Duodenal mucosa (tissue), 2 donors: ENCODE results near the gene PCDH1.
"Not testable (repeated sequence)": the region's sequence is repeated elsewhere in the genome, so short reads cannot be mapped to it uniquely, and the experiment has no call there.

Source experiments
- H3K27ac ChIP-seq: one replicate; pipeline ENCODE4 v1.7.0; 2013; ENCODE audit warnings: low read depth, low read length
- H3K27me3 ChIP-seq, 2 donors: one replicate each; pipeline ENCODE4 v1.7.0; 2013; ENCODE audit warnings: low read length in 2 of 2, control low read depth in 1 of 2; ENCODE audit not compliant: insufficient read depth in 2 of 2, control insufficient read depth in 1 of 2
- H3K36me3 ChIP-seq, 2 donors: one replicate each; pipeline ENCODE4 v1.7.0; 2013; ENCODE audit warnings: low read length in 2 of 2, control low read depth in 1 of 2; ENCODE audit not compliant: insufficient read depth in 2 of 2, control insufficient read depth in 1 of 2
- H3K4me1 ChIP-seq, 2 donors: one replicate each; pipeline ENCODE4 v1.7.0; 2013; ENCODE audit warnings: low read length in 2 of 2, control low read depth in 1 of 2; ENCODE audit not compliant: insufficient read depth in 2 of 2, control insufficient read depth in 1 of 2
- H3K4me3 ChIP-seq, 2 donors: one replicate each; pipeline ENCODE4 v1.7.0; 2013; ENCODE audit warnings: low read length in 2 of 2, low read depth in 1 of 2
- H3K9ac ChIP-seq, 2 donors: one replicate each; pipeline ENCODE4 v1.7.0; 2013; ENCODE audit warnings: low read length in 2 of 2, low read depth in 1 of 2
- H3K9me3 ChIP-seq, 2 donors: one replicate each; pipeline ENCODE4 v1.7.0; 2013; ENCODE audit warnings: low read length in 2 of 2, control low read depth in 1 of 2; ENCODE audit not compliant: control insufficient read depth in 1 of 2

Gene PCDH1

GRCh38 chr5:141902015-141902814 lies 24.0 kb upstream of the PCDH1 start:
- no peak overlapping the region for H3K4me3 ChIP-seq
- no peaks in the 10 kb centered on the region for H3K36me3 ChIP-seq
- H3K4me1 ChIP-seq = no peaks in the 10 kb centered on the region
- no peaks in the 10 kb centered on the region for H3K9me3 ChIP-seq
- H3K27me3 ChIP-seq = peaks cover 0 to 8% of the 10 kb centered on the region in 2 donors
- no peak overlapping the region for H3K27ac ChIP-seq
- H3K9ac ChIP-seq = no peak overlapping the region

GRCh38 chr5:141898448-141899049 lies 20.3 kb upstream of the PCDH1 start:
- no peak overlapping the region for H3K4me3 ChIP-seq
- no peak overlapping the region for H3K27ac ChIP-seq
- no peaks in the 10 kb centered on the region for H3K9me3 ChIP-seq
- peaks cover 0 to 8% of the 10 kb centered on the region in 2 donors for H3K27me3 ChIP-seq
- no peaks in the 10 kb centered on the region for H3K4me1 ChIP-seq
- H3K36me3 ChIP-seq = no peaks in the 10 kb centered on the region
- H3K9ac ChIP-seq = no peak overlapping the region

GRCh38 chr5:141897425-141897824 lies 19.2 kb upstream of the PCDH1 start:
- H3K27ac ChIP-seq = no peak overlapping the region
- no peak overlapping the region for H3K4me3 ChIP-seq
- H3K27me3 ChIP-seq = peaks cover 0 to 4% of the 10 kb centered on the region in 2 donors
- H3K9me3 ChIP-seq = no peaks in the 10 kb centered on the region
- no peaks in the 10 kb centered on the region for H3K36me3 ChIP-seq
- H3K9ac ChIP-seq = no peak overlapping the region
- H3K4me1 ChIP-seq = no peaks in the 10 kb centered on the region

- not testable (repeated sequence) for H3K9ac ChIP-seq, H3K9me3 ChIP-seq, H3K36me3 ChIP-seq, H3K27me3 ChIP-seq, H3K4me1 ChIP-seq, H3K4me3 ChIP-seq, H3K27ac ChIP-seq
Observed at GRCh38 chr5:141890429-141890828, 12.2 kb upstream of the PCDH1 start.

GRCh38 chr5:141889282-141889871 lies 11.2 kb upstream of the PCDH1 start:
- Histone ChIP-seq H3K4me1 (no peaks in the 10 kb centered on the region), H3K9me3 (no peaks in the 10 kb centered on the region), H3K9ac (no peak overlapping the region), H3K4me3 (no peak overlapping the region), H3K36me3 (no peaks in the 10 kb centered on the region), H3K27me3 (peaks cover 5 to 6% of the 10 kb centered on the region in 2 donors), H3K27ac (no peak overlapping the region)

- no peaks in the 10 kb centered on the region for H3K36me3 ChIP-seq
- H3K4me3 ChIP-seq = no peak overlapping the region
- H3K9ac ChIP-seq = no peak overlapping the region
- peaks cover 17 to 29% of the 10 kb centered on the region in 2 donors for H3K27me3 ChIP-seq
- H3K4me1 ChIP-seq = peaks cover 8 to 11% of the 10 kb centered on the region in 2 donors
- no peak overlapping the region for H3K27ac ChIP-seq
- no peaks in the 10 kb centered on the region for H3K9me3 ChIP-seq
Observed at GRCh38 chr5:141883892-141884318, 5.7 kb upstream of the PCDH1 start.

GRCh38 chr5:141883184-141883891 lies 5.1 kb upstream of the PCDH1 start:
- Histone ChIP-seq H3K27ac (no peak overlapping the region), H3K27me3 (peaks cover 17 to 29% of the 10 kb centered on the region in 2 donors), H3K4me3 (no peak overlapping the region)

GRCh38 chr5:141882594-141883183 lies 4.5 kb upstream of the PCDH1 start:
- peaks cover 18 to 29% of the 10 kb centered on the region in 2 donors for H3K27me3 ChIP-seq
- H3K9ac ChIP-seq = no peak overlapping the region
- H3K9me3 ChIP-seq = no peaks in the 10 kb centered on the region
- H3K4me1 ChIP-seq = peaks cover 15 to 16% of the 10 kb centered on the region in 2 donors
- no peak overlapping the region for H3K4me3 ChIP-seq
- no peaks in the 10 kb centered on the region for H3K36me3 ChIP-seq
- H3K27ac ChIP-seq = no peak overlapping the region

More at GRCh38 chr5:141883184-141883891, 5.1 kb upstream of the PCDH1 start:
- Histone ChIP-seq H3K36me3 (no peaks in the 10 kb centered on the region), H3K4me1 (peaks cover 13 to 16% of the 10 kb centered on the region in 2 donors), H3K9me3 (no peaks in the 10 kb centered on the region), H3K9ac (no peak overlapping the region)

- Histone ChIP-seq H3K4me1 (peaks cover 16 to 23% of the 10 kb centered on the region in 2 donors), H3K9ac (no peak overlapping the region), H3K4me3 (no peak overlapping the region), H3K27me3 (peaks cover 26 to 36% of the 10 kb centered on the region in 2 donors), H3K9me3 (no peaks in the 10 kb centered on the region), H3K36me3 (no peaks in the 10 kb centered on the region), H3K27ac (no peak overlapping the region)
Observed at GRCh38 chr5:141881886-141882285, 3.7 kb upstream of the PCDH1 start.
